HFF-Myc (cell line): ENCODE results near the gene EXOC2.

ENCODE experiments used
- DNase-seq: peaks from one replicate; pipeline ENCODE4 v3.0.0-alpha.2; 2011; ENCODE audit warnings: low read depth; ENCODE audit errors: extremely low read depth
- H3K4me3 ChIP-seq: replicated peaks from 2 replicates; pipeline ENCODE4 v1.5.1; 2011; ENCODE audit warnings: low read depth, mild to moderate bottlenecking, control low read depth, low read length
- CTCF ChIP-seq: IDR thresholded peaks from 2 replicates; pipeline ENCODE4 v1.5.1; 2012; ENCODE audit warnings: mild to moderate bottlenecking, low read depth, low read length, control low read depth; ENCODE audit errors: missing control alignments

The EXOC2 gene

GRCh38 chr6:505374-505773, 187.6 kb downstream of the EXOC2 start:
- H3K4me3 ChIP-seq, result no peak overlapping the region
- TF ChIP-seq CTCF, result no peak
- DNase-seq, result no peak

GRCh38 chr6:504446-504980, 188.4 kb downstream of the EXOC2 start:
- no peak for DNase-seq
- no peak for TF ChIP-seq CTCF
- H3K4me3 ChIP-seq, result no peak overlapping the region

- no peak for TF ChIP-seq CTCF
- no peak for DNase-seq
- H3K4me3 ChIP-seq, result no peak overlapping the region
These were observed 189.2 kb downstream of the EXOC2 start for GRCh38 chr6:503610-504362.

GRCh38 chr6:502761-503160, 190.2 kb downstream of the EXOC2 start:
- no peak for DNase-seq
- H3K4me3 ChIP-seq, result no peak overlapping the region
- no peak for TF ChIP-seq CTCF

- H3K4me3 ChIP-seq, result no peak overlapping the region
- DNase-seq, result no peak
- no peak for TF ChIP-seq CTCF
These were observed 190.9 kb downstream of the EXOC2 start for GRCh38 chr6:501891-502601.

- DNase-seq, result no peak
- H3K4me3 ChIP-seq, result no peak overlapping the region
- TF ChIP-seq CTCF, result no peak
These were observed 193.3 kb downstream of the EXOC2 start for GRCh38 chr6:499617-500016.
